Tibial nerve (tissue), 3 donors: ENCODE results near the gene LAMP1.

Source experiments
- CTCF ChIP-seq, 5 experiments: fragments of 200-600 bp in 3 of 5; fragments of 450-650 bp in 2 of 5; sonication (generic) in 3 of 5; IDR thresholded peaks; one replicate each; pipeline ENCODE4 v1.5.1; 2016 to 2019; ENCODE audit warnings: antibody characterized with exemption in 5 of 5, mild to moderate bottlenecking in 3 of 5, moderate library complexity in 2 of 5
- POLR2A ChIP-seq, 2 donors: fragments of 450-650 bp; IDR thresholded peaks; one replicate each; pipeline ENCODE4 v1.6.1; 2017; ENCODE audit warnings: antibody characterized with exemption in 2 of 2, mild to moderate bottlenecking in 2 of 2, moderate library complexity in 2 of 2

GRCh38 chr13:113280126-113280525 lies 16.9 kb upstream of the LAMP1 start:
- TF ChIP-seq CTCF (IDR thresholded peaks at IDR 0.05) (no peak), POLR2A (IDR thresholded peaks at IDR 0.05) (no peak)
